ENCODE measurements around the gene ARHGEF4. TPM values are rescaled to one million over a fixed set of nuclear protein-coding genes. Genes with fewer than 3 reads are reported as not detected.

Gene ARHGEF4
- total RNA-seq, 1 experiment from 2014 or later, result 21.8 TPM

GRCh38 chr2:130823886-130824491, 12.7 kb upstream of the ARHGEF4 start:
- TF ChIP-seq FOXP1 (CRISPR knock-in tag; IDR thresholded peaks at IDR 0.05; ENCODE audit: borderline replicate concordance) (no peak), GTF2I (CRISPR knock-in tag; conservative IDR thresholded peaks at IDR 0.05) (peak; percentile 68)
- H3K4me3 Mint-ChIP-seq, result no peak overlapping the region
- CTCF ChIA-PET, result interaction anchor here (0.9 to 1.3 kb wide), 6 partner anchors 10 to 49 kb away, joined by 3 read pairs; no protein-coding TSS in a partner anchor
- DNase-seq (ENCODE audit: low spot score) (no peak), ATAC-seq (no peak)
- no peak overlapping the region for H3K27ac Mint-ChIP-seq
- no peaks in the 10 kb centered on the region; the same call in 1 of the 2 replicates for H3K27me3 Mint-ChIP-seq (ENCODE audit: low read depth)
- POLR2A ChIA-PET, result no interaction called here
- no peaks in the 10 kb centered on the region for H3K36me3 Mint-ChIP-seq
- peaks cover 25% of the 10 kb centered on the region for H3K4me1 Mint-ChIP-seq
- H3K9me3 Mint-ChIP-seq, result no peaks in the 10 kb centered on the region

- ChIA-PET CTCF (interaction anchor here (0.9 to 1.3 kb wide), 6 partner anchors 9 to 57 kb away, joined by 3 read pairs; no protein-coding TSS in a partner anchor), POLR2A (no interaction called here)
- Mint-ChIP-seq H3K36me3 (no peaks in the 10 kb centered on the region), H3K9me3 (no peaks in the 10 kb centered on the region), H3K4me1 (peaks cover 22% of the 10 kb centered on the region), H3K27me3 (ENCODE audit: low read depth) (no peaks in the 10 kb centered on the region; the same call in 1 of the 2 replicates), H3K4me3 (no peak overlapping the region), H3K27ac (no peak overlapping the region)
- DNase-seq (ENCODE audit: low spot score), result no peak
- no peak for ATAC-seq
- TF ChIP-seq GABPB1 (CRISPR knock-in tag; IDR thresholded peaks at IDR 0.05), result no peak
- no peak for TF ChIP-seq NR3C1 (CRISPR knock-in tag; conservative IDR thresholded peaks at IDR 0.05; ENCODE audit: low read depth)
- TF ChIP-seq SMAD3 (CRISPR knock-in tag; IDR thresholded peaks at IDR 0.05; ENCODE audit: borderline replicate concordance), result no peak
- TF ChIP-seq, protein P1, sequence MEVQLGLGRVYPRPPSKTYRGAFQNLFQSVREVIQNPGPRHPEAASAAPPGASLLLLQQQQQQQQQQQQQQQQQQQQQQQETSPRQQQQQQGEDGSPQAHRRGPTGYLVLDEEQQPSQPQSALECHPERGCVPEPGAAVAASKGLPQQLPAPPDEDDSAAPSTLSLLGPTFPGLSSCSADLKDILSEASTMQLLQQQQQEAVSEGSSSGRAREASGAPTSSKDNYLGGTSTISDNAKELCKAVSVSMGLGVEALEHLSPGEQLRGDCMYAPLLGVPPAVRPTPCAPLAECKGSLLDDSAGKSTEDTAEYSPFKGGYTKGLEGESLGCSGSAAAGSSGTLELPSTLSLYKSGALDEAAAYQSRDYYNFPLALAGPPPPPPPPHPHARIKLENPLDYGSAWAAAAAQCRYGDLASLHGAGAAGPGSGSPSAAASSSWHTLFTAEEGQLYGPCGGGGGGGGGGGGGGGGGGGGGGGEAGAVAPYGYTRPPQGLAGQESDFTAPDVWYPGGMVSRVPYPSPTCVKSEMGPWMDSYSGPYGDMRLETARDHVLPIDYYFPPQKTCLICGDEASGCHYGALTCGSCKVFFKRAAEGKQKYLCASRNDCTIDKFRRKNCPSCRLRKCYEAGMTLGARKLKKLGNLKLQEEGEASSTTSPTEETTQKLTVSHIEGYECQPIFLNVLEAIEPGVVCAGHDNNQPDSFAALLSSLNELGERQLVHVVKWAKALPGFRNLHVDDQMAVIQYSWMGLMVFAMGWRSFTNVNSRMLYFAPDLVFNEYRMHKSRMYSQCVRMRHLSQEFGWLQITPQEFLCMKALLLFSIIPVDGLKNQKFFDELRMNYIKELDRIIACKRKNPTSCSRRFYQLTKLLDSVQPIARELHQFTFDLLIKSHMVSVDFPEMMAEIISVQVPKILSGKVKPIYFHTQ (CRISPR knock-in tag; IDR thresholded peaks at IDR 0.05), result no peak
- TF ChIP-seq, protein P2, sequence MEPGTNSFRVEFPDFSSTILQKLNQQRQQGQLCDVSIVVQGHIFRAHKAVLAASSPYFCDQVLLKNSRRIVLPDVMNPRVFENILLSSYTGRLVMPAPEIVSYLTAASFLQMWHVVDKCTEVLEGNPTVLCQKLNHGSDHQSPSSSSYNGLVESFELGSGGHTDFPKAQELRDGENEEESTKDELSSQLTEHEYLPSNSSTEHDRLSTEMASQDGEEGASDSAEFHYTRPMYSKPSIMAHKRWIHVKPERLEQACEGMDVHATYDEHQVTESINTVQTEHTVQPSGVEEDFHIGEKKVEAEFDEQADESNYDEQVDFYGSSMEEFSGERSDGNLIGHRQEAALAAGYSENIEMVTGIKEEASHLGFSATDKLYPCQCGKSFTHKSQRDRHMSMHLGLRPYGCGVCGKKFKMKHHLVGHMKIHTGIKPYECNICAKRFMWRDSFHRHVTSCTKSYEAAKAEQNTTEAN (CRISPR knock-in tag; IDR thresholded peaks at IDR 0.05), result no peak
- no peak for TF ChIP-seq PRRX2 (CRISPR knock-in tag; IDR thresholded peaks at IDR 0.05)
- TF ChIP-seq CREB1 (CRISPR knock-in tag; IDR thresholded peaks at IDR 0.05), result no peak
- no peak for TF ChIP-seq MXD4 (CRISPR knock-in tag; IDR thresholded peaks at IDR 0.05; ENCODE audit: borderline replicate concordance)
- no peak for TF ChIP-seq TCF7 (CRISPR knock-in tag; IDR thresholded peaks at IDR 0.05; ENCODE audit: low read depth)
- TF ChIP-seq ZNF396 (CRISPR knock-in tag; IDR thresholded peaks at IDR 0.05; ENCODE audit: borderline replicate concordance), result no peak
- no peak for TF ChIP-seq CDX4 (CRISPR knock-in tag; IDR thresholded peaks at IDR 0.05; ENCODE audit: borderline replicate concordance)
Measured at GRCh38 chr2:130824492-130825061, 12.1 kb upstream of the ARHGEF4 start.

- Mint-ChIP-seq H3K36me3 (no peaks in the 10 kb centered on the region), H3K27me3 (ENCODE audit: low read depth) (no peaks in the 10 kb centered on the region; the same call in 1 of the 2 replicates), H3K4me3 (no peak overlapping the region), H3K4me1 (peaks cover 14% of the 10 kb centered on the region), H3K27ac (no peak overlapping the region), H3K9me3 (no peaks in the 10 kb centered on the region)
- ATAC-seq (no peak), DNase-seq (ENCODE audit: low spot score) (no peak)
- ChIA-PET POLR2A (no interaction called here), CTCF (interaction anchor here (0.9 to 1.3 kb wide), 6 partner anchors 8 to 56 kb away, joined by 3 read pairs; no protein-coding TSS in a partner anchor)
- TF ChIP-seq ATF1 (CRISPR knock-in tag; IDR thresholded peaks at IDR 0.05) (no peak), EMX1 (CRISPR knock-in tag; IDR thresholded peaks at IDR 0.05) (no peak), IRF2 (CRISPR knock-in tag; IDR thresholded peaks at IDR 0.05; ENCODE audit: borderline replicate concordance, low read depth) (no peak), SP1 (CRISPR knock-in tag; conservative IDR thresholded peaks at IDR 0.05) (no peak), TP53 (CRISPR knock-in tag; IDR thresholded peaks at IDR 0.05) (no peak), TCF7 (CRISPR knock-in tag; IDR thresholded peaks at IDR 0.05; ENCODE audit: low read depth) (no peak), ZNF232 (CRISPR knock-in tag; IDR thresholded peaks at IDR 0.05) (no peak)
- TF ChIP-seq, protein P3, sequence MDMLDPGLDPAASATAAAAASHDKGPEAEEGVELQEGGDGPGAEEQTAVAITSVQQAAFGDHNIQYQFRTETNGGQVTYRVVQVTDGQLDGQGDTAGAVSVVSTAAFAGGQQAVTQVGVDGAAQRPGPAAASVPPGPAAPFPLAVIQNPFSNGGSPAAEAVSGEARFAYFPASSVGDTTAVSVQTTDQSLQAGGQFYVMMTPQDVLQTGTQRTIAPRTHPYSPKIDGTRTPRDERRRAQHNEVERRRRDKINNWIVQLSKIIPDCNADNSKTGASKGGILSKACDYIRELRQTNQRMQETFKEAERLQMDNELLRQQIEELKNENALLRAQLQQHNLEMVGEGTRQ (CRISPR knock-in tag; IDR thresholded peaks at IDR 0.05), result no peak
- TF ChIP-seq, protein P1 (CRISPR knock-in tag; IDR thresholded peaks at IDR 0.05), result no peak
Measured at GRCh38 chr2:130825231-130825965, 11.3 kb upstream of the ARHGEF4 start.
